Upper lobe of left lung (tissue), 6 donors: Measurements from ENCODE around the gene MTCL1. TPM values are rescaled to one million over a fixed set of nuclear protein-coding genes. Genes with fewer than 3 reads are reported as not detected.

Experiments used
- ATAC-seq, 2 donors: fragments of 200-7000 bp; cut with Tn5 transposase; one replicate each; pipeline ENCODE4 v1.9.1; 2022; ENCODE audit warnings: mild to moderate bottlenecking in 2 of 2, moderate library complexity in 2 of 2; ENCODE audit not compliant: low FRiP score in 2 of 2
- DNase-seq, 2 donors: peaks; one replicate each; pipeline ENCODE4 v3.0.0-alpha.2; 2019 to 2020
- H3K27ac ChIP-seq, 4 donors: fragments of 200-600 bp; sonication (generic); one replicate each; pipeline ENCODE4 v1.5.1; 2016 to 2019
- H3K27me3 ChIP-seq, 4 donors: fragments of 200-600 bp; sonication (generic); one replicate each; pipeline ENCODE4 v1.5.1; 2017 to 2019
- H3K36me3 ChIP-seq, 4 donors: fragments of 200-600 bp; sonication (generic); one replicate each; pipeline ENCODE4 v1.5.1; 2016 to 2019
- H3K4me1 ChIP-seq, 4 donors: fragments of 200-600 bp; sonication (generic); one replicate each; pipeline ENCODE4 v1.5.1; 2018 to 2019
- H3K4me3 ChIP-seq, 4 donors: fragments of 200-600 bp; sonication (generic); one replicate each; pipeline ENCODE4 v1.5.1; 2017 to 2019; ENCODE audit warnings: mild to moderate bottlenecking in 2 of 4, moderate library complexity in 1 of 4
- H3K9me3 ChIP-seq, 4 donors: fragments of 200-600 bp; sonication (generic); one replicate each; pipeline ENCODE4 v1.5.1; 2018 to 2019
- EP300 ChIP-seq, 4 donors: sonication (generic); formaldehyde crosslinking; IDR thresholded peaks; one replicate each; pipeline ENCODE4 v1.5.1; 2017; ENCODE audit warnings: antibody characterized with exemption in 4 of 4, control low read depth in 2 of 4
- POLR2A ChIP-seq, 4 donors: fragments of 450-650 bp; IDR thresholded peaks; one replicate each; pipeline ENCODE4 v1.5.1; 2016 to 2017; ENCODE audit warnings: antibody characterized with exemption in 4 of 4, mild to moderate bottlenecking in 2 of 4
- POLR2AphosphoS5 ChIP-seq, 2 donors: sonication (generic); formaldehyde crosslinking; IDR thresholded peaks; one replicate each; pipeline ENCODE4 v1.5.1; 2017; ENCODE audit warnings: antibody characterized with exemption in 2 of 2
- WGBS, 2 donors: methylation state at CpG; one replicate each; pipeline ENCODE4 v1.1.5; 2017 to 2018; 5-methylcytosine and 5-hydroxymethylcytosine counted together
- total RNA-seq, 6 donors: library from RNA; depleted of rRNA in 4 of 6; stranded (reverse); fragments of >200 nt in 4 of 6; gene quantifications; one replicate each; pipeline versions ENCODE4 v1.1.0 to v1.2.1, GENCODE V29; 2016 to 2021
- TF ChIP-seq, protein P1 (sequence below), 6 experiments: fragments of 450-650 bp in 4 of 6; fragments of 200-600 bp in 2 of 6; sonication (generic) in 2 of 6; IDR thresholded peaks; one replicate each; pipeline ENCODE4 v1.5.1; 2016 to 2019; ENCODE audit warnings: antibody characterized with exemption in 6 of 6
- donor health status: DM: no; HTN: no; CAD: no; lungs with moderate emphysema.
- donor health status: DM: no; HTN: yes; CAD: no; lungs with severe emphysema.

MTCL1 gene
- total RNA-seq, 6 donors from 2014 or later = 4.5 to 17.9 (median 8.1) TPM

DNA sequence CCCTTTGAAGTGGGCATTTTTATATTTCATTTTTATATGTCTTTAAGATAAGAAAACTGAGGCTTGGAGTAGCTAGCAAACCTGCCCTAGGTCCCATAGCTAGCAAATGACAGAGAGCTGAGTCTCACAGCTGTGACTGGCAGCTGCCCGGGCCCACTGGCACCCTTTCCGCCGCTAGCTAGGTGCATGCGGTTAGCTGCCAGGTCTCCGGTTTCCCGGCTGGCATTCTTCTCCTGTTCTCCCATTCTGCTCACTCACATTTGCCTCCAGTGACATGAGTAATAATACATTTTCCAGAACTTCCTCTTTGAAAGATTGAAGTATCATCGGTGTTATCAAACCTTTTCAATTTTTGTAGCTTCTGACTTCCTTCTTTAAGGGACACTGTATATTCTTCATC lies 38.7 kb downstream of the MTCL1 start:
- Histone ChIP-seq H3K9me3 (no peaks in the 10 kb centered on the region), H3K4me3 (no peak overlapping the region), H3K36me3 (no peaks in the 10 kb centered on the region), H3K27me3 (no peaks in the 10 kb centered on the region), H3K4me1 (no peaks in the 10 kb centered on the region), H3K27ac (no peak overlapping the region)
- TF ChIP-seq POLR2A (IDR thresholded peaks at IDR 0.05) = no peak
- no peak for ATAC-seq
- 87 to 89% methylated on average over 7 of the region's 7 CpGs for whole genome bisulfite sequencing, 2 donors
- DNase-seq = peak in 1 of 2 donors; percentile 57

DNA sequence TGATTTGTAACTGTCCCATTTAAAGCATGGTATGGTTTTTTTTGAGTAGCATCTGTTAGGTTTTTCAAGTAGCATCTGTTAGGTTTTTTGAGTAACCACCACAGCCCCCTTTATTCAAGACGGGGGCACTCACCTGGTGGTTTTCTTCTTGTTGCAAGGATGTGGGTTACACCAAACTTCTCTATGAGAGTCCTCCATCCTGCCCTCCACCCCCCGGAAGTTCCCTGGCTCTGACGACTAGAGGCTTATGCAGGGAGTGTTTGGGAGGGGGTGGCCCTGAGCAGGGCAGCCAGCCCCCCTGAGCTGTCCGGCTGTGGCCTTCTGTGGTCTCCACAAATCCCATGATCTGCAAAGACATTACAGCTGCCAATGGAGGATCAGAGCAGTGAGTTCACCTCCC lies 39.3 kb downstream of the MTCL1 start:
- Histone ChIP-seq H3K4me3 (no peak overlapping the region), H3K9me3 (no peaks in the 10 kb centered on the region), H3K36me3 (no peaks in the 10 kb centered on the region), H3K27me3 (no peaks in the 10 kb centered on the region), H3K4me1 (no peaks in the 10 kb centered on the region), H3K27ac (no peak overlapping the region)
- no peak for ATAC-seq
- DNase-seq = no peak
- TF ChIP-seq POLR2A (IDR thresholded peaks at IDR 0.05) (no peak), EP300 (IDR thresholded peaks at IDR 0.05) (no peak), POLR2AphosphoS5 (IDR thresholded peaks at IDR 0.05) (no peak)
- TF ChIP-seq, protein P1, sequence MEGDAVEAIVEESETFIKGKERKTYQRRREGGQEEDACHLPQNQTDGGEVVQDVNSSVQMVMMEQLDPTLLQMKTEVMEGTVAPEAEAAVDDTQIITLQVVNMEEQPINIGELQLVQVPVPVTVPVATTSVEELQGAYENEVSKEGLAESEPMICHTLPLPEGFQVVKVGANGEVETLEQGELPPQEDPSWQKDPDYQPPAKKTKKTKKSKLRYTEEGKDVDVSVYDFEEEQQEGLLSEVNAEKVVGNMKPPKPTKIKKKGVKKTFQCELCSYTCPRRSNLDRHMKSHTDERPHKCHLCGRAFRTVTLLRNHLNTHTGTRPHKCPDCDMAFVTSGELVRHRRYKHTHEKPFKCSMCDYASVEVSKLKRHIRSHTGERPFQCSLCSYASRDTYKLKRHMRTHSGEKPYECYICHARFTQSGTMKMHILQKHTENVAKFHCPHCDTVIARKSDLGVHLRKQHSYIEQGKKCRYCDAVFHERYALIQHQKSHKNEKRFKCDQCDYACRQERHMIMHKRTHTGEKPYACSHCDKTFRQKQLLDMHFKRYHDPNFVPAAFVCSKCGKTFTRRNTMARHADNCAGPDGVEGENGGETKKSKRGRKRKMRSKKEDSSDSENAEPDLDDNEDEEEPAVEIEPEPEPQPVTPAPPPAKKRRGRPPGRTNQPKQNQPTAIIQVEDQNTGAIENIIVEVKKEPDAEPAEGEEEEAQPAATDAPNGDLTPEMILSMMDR (IDR thresholded peaks at IDR 0.05) = no peak
- WGBS, 2 donors = 73 to 85% methylated on average over 4 of the region's 4 CpGs

DNA sequence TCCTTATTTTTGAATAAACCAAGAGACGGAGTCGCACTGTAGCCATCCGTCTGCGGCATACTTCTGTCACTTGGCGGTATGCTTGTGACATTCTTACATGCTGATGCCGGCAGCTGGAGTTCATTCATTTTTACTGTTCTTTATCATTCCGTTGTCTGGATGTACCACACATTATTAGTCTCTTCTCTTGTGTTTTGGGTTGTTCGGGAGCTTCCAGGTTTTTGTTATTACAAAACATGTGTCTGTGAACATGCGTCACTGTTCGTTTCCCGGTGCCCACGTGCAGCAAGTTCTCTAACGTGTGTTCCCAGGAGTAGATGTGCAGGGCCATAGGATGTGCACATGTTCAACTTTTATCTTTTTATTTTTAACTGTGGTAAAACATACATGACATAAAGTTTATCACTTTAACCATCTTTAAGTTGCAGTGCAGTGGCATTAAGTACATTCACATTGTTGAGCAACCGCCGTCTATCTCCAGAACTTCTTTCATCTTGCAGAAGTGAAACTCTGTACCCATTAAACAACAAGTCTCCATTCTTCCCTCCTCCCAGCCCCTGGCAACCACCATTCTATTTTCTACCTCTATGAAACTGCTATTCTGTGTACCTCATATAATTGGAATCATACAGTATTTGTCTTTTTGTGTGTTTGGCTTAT lies 40.1 kb downstream of the MTCL1 start:
- Histone ChIP-seq H3K4me1 (no peaks in the 10 kb centered on the region), H3K27ac (no peak overlapping the region), H3K9me3 (no peaks in the 10 kb centered on the region), H3K4me3 (no peak overlapping the region), H3K36me3 (no peaks in the 10 kb centered on the region), H3K27me3 (no peaks in the 10 kb centered on the region)
- WGBS, 2 donors = 77 to 79% methylated on average over 15 of the region's 15 CpGs
- no peak for DNase-seq
- TF ChIP-seq POLR2AphosphoS5 (IDR thresholded peaks at IDR 0.05) (no peak), EP300 (IDR thresholded peaks at IDR 0.05) (no peak), POLR2A (IDR thresholded peaks at IDR 0.05) (no peak)
- TF ChIP-seq, protein P1 (IDR thresholded peaks at IDR 0.05) = no peak
- ATAC-seq = no peak

DNA sequence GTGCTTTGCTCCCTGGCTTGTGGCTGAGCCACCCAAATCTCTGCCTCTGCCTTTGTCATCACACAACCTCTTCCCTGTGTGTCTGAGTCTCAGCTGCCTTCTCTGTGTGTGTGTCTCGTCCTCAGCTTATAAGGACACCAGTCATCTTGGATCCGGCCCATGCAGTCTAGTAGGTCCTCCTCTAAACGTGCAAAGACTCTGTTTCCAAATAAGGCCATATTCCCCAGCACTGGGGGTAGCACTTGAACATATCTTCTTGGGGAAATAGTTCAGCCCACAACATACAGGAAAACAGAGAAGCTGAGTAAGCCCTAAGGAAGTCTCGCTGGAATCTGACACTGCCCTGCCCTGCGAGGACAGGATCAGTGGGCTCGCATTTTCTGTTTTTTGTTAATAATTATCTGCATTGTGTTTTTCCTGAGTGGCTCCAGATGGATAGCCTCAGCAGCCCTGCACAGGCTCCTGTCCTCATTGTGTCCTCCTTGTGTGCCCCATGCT lies 42.1 kb downstream of the MTCL1 start:
- Histone ChIP-seq H3K9me3 (no peaks in the 10 kb centered on the region), H3K36me3 (no peaks in the 10 kb centered on the region), H3K27ac (no peak overlapping the region), H3K4me3 (no peak overlapping the region), H3K4me1 (no peaks in the 10 kb centered on the region), H3K27me3 (no peaks in the 10 kb centered on the region)
- no peak for TF ChIP-seq EP300 (IDR thresholded peaks at IDR 0.05)
- TF ChIP-seq POLR2A (IDR thresholded peaks at IDR 0.05) = no peak
- no peak for TF ChIP-seq POLR2AphosphoS5 (IDR thresholded peaks at IDR 0.05)
- TF ChIP-seq, protein P1 (IDR thresholded peaks at IDR 0.05) = no peak
- DNase-seq (no peak), ATAC-seq (no peak)
- 71 to 74% methylated on average over 6 of the region's 6 CpGs for WGBS, 2 donors

DNA sequence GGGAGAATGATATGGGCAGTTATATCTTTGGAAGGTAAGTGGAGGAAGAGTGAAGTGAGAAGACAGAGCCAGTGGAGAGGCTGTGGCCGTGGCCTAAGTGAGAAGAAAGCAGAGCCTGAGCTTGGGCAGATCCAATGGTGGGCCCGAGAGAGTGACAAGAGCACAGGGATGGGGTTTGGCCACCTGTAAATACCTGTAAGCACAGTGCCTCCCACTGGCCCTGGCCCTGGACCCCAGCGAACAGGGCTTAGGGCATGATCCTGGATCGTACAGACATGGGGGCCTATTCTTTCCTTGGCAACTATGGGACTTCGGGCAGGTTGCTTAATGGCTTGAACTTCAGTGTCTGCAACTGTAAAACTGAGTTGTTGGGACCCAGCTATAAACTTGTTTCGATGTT lies 44.1 kb downstream of the MTCL1 start:
- Histone ChIP-seq H3K4me1 (no peaks in the 10 kb centered on the region), H3K36me3 (no peaks in the 10 kb centered on the region), H3K27me3 (no peaks in the 10 kb centered on the region), H3K9me3 (no peaks in the 10 kb centered on the region), H3K27ac (no peak overlapping the region), H3K4me3 (no peak overlapping the region)
- ATAC-seq (no peak), DNase-seq (no peak)
- no peak for TF ChIP-seq POLR2AphosphoS5 (IDR thresholded peaks at IDR 0.05)
- TF ChIP-seq, protein P1 (IDR thresholded peaks at IDR 0.05) = no peak
- WGBS, 2 donors = 95 to 97% methylated on average over 6 of the region's 6 CpGs
